Hepatocyte (in vitro differentiated cells): ENCODE results near the gene ANXA9.

ENCODE experiments used
- EZH2 ChIP-seq: fragments of 200-600 bp; sonication (generic); IDR thresholded peaks from 2 replicates; pipeline ENCODE4 v1.6.1; 2016; ENCODE audit warnings: antibody characterized with exemption, mild to moderate bottlenecking, borderline replicate concordance
- TF ChIP-seq, protein P1 (sequence below): fragments of 200-600 bp; sonication (generic); IDR thresholded peaks from 2 replicates; pipeline ENCODE4 v1.5.1; 2016; ENCODE audit warnings: antibody characterized with exemption, mild to moderate bottlenecking; ENCODE audit not compliant: poor library complexity

DNA sequence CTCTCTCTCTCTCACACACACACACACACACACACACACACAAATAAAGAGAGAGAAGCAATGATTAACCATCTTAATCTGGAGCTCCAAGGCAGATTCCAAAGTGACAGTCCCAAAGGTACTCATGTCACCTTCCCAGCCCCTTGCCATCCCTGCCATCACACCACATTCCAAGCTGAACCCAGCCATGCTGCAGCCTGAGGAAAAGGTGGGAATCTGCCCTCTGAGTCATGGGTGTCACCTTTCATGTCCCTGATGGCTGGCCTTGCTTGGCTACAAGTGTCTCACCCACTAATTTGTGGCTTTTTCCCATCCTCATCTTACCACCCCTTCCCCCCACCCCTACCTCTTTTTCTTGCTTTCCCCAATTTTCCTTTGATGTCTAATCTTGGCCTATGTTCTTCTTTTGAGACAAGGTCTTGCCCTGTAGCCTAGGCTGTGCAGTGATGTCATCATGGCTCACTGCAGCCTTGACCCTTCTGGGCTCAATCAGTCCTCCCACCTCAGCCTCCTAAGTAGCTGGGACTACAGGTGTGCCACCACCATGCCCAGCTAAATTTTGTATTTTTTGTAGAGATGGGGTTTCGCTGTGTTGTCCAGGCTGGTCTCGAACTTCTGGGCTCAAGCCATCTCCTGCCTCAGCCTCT, 3.2 kb downstream of the ANXA9 start:
- TF ChIP-seq, protein P1, sequence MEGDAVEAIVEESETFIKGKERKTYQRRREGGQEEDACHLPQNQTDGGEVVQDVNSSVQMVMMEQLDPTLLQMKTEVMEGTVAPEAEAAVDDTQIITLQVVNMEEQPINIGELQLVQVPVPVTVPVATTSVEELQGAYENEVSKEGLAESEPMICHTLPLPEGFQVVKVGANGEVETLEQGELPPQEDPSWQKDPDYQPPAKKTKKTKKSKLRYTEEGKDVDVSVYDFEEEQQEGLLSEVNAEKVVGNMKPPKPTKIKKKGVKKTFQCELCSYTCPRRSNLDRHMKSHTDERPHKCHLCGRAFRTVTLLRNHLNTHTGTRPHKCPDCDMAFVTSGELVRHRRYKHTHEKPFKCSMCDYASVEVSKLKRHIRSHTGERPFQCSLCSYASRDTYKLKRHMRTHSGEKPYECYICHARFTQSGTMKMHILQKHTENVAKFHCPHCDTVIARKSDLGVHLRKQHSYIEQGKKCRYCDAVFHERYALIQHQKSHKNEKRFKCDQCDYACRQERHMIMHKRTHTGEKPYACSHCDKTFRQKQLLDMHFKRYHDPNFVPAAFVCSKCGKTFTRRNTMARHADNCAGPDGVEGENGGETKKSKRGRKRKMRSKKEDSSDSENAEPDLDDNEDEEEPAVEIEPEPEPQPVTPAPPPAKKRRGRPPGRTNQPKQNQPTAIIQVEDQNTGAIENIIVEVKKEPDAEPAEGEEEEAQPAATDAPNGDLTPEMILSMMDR = no peak
- TF ChIP-seq EZH2 = no peak
